Posterior vena cava (tissue), 2 donors: ENCODE measurements around the gene PREX1. TPM values are rescaled to one million over a fixed set of nuclear protein-coding genes. Genes with fewer than 3 reads are reported as not detected.

Experiments used
- DNase-seq: peaks from one replicate; pipeline ENCODE4 v3.0.0-alpha.2; 2020; ENCODE audit warnings: low spot score
- intact Hi-C, 2 donors: fragments of 100-400 bp; cut with DNase I; formaldehyde crosslinking; loops; one replicate each; pipeline versions ENCODE4 v1.14.1 to v1.14.2; 2022 to 2023
- total RNA-seq, 2 donors: library from RNA; stranded (reverse); fragmentation: NEBNext Ultra II Directional; extraction: Animal tissue kit (Norgen Biotek cat#: 25700); gene quantifications; one replicate each; pipeline ENCODE4 v1.2.1, GENCODE V29; 2021
- donor health status: DM: yes; HTN: yes; CAD: no.
- donor health status: DM: yes; HTN: yes; CAD: no.

PREX1 gene
- total RNA-seq, 2 donors from 2014 or later, result 16.9 to 22.0 TPM

- intact Hi-C loops, result no loop called here
- DNase-seq, result no peak
These were observed 144.2 kb downstream of the PREX1 start for GRCh38 chr20:48683467-48684175.

GRCh38 chr20:48682529-48683363, 145.1 kb downstream of the PREX1 start:
- intact Hi-C loops, result no loop called here
- DNase-seq, result no peak

GRCh38 chr20:48681873-48682426, 145.8 kb downstream of the PREX1 start:
- intact Hi-C loops, result no loop called here
- no peak for DNase-seq

GRCh38 chr20:48681201-48681872, 146.5 kb downstream of the PREX1 start:
- intact Hi-C loops, result no loop called here
- DNase-seq, result no peak

- intact Hi-C loops, result no loop called here
- no peak for DNase-seq
These were observed 147.1 kb downstream of the PREX1 start for GRCh38 chr20:48680650-48681049.

- intact Hi-C loops, result no loop called here
- DNase-seq, result no peak
These were observed 148.2 kb downstream of the PREX1 start for GRCh38 chr20:48679599-48679998.

DNA sequence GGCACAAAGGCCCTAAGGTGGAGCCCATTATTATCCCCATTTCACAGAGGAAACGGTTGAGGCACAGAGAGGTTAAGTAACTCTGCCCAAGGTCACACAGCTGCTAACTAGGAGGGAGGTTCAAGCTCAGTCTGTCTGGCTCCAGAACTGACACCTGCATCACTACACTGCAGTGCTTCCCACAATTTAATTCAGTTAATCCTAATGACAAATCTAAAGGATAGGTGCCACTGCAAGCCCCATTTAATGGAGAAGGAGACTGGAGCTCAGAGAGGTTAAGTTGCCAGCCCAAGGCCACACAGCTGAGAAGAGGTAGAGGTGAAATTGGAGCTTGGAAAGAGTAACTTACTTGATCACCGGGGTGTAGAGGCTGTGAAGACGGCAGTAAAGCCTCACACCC, 148.8 kb downstream of the PREX1 start:
- DNase-seq, result no peak
- intact Hi-C loops, result no loop called here

DNA sequence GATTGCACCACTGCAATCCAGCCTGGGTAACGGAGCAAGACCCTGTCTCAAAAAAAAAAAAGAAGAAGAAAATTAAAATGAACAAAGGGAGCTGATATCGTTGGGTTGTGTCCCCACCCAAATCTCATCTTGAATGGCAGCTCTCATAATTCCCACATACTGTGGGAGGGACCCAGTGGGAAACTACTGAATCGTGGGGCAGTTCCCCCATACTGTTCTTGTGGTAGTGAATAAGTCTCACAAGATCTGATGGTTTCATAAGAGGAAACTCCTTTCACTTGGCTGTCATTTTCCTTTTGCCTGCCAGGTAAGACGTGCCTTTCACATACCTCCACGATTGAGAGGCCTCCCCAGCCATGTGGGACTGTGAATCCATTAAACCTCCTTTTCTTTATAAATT, 149.4 kb downstream of the PREX1 start:
- intact Hi-C loops, result no loop called here
- DNase-seq, result no peak

- intact Hi-C loops, result no loop called here
These were observed 150.9 kb downstream of the PREX1 start for GRCh38 chr20:48676795-48677460.

DNA sequence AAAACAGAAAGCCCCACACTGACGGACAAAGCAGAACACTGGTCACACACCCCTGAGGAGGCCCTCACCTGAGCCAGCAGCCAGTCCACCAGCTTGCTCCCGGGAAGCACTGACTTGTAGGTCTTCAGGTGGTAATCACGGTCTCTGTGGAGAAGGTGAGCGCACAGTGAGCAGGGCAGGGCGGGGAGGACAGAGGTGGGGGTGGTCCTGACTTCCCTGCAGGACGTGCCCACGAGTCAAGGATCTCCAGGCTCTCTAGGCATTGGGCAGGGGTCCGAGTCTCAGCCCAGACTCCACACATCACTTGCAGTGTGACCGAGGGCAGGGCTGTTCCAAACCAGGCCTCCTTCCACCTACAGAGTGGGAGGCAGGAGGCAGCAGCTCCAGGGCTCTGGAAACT, 151.7 kb downstream of the PREX1 start:
- DNase-seq, result no peak
- intact Hi-C loops, result no loop called here

More at GRCh38 chr20:48676795-48677460, 150.9 kb downstream of the PREX1 start:
- no peak for DNase-seq

DNA sequence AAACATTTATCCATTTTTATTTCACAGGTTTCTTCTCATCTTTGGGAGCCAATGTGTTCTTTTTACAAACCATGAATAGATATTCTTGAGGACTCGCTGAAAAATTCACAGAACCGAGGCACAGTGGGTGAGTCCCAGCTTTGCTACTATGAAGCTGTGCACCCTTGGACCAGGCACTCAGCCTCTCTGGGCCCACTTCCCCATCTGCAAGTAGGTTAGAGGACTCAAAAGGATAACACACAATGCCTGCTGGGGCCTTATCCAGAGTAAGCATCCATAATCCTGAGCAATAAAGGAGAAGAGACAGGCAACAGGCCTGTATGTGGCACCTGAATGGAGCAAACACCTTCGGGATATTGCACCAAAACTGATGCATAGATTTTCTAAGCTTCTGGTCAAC, 153.3 kb downstream of the PREX1 start:
- DNase-seq, result no peak

DNA sequence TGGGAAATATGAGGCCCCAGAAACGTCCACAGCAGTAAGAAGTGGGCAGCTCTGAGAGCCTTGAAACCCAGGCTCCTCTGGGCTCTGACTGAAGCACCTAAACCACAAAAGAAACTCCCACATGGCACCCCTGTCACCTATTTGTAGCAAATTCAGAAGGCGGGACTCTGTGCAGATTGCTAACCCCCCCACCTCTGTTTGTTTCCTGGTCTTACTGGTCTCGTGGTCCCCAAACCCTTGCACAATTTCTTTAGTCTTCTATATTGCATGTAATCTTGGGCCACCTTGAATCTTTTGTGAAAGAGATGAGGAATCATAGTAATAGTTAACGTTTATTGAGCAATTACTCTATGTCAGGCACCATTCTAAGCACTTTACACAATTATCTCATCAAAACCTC, 154.3 kb downstream of the PREX1 start:
- intact Hi-C loops, result no loop called here
- no peak for DNase-seq

More for the DNA sequence above, 153.3 kb downstream of the PREX1 start:
- intact Hi-C loops, result no loop called here

- DNase-seq, result no peak
- intact Hi-C loops, result no loop called here
These were observed 155.5 kb downstream of the PREX1 start for GRCh38 chr20:48672324-48672723.

- intact Hi-C loops, result no loop called here
These were observed 156.7 kb downstream of the PREX1 start for GRCh38 chr20:48671141-48671540.

DNA sequence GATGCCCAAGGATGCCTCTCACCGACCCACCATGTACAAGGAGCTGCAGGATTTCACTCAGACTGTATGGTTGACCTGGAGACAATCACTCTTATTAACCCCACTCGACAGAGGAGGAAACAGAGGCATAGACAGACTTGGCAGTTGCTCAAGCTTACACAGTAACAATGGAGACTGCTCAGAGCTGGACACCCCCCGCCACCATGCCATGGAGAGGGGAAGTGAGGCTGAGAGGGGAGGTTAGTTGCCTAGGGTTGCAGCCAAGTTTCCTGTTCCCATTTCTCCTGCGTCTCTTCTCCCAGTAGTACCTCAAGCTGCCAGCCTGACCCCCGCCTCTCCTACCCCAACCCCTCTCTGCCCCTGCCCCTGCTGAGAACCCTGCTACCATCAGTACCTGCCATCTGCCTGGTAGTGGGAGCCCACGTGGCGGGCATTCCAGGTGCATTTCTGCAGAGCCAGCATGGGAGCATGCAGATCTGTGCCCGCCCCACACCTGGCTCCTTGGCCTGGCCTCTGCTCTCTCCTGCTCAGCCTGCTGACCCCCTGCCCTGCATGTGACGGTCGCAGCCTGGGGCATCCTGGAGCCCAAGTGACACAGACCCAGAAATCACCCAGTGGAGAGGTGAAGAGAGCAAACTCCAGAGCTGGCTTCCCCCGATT, 157.7 kb downstream of the PREX1 start:
- intact Hi-C loops, result no loop called here
- DNase-seq, result no peak

More at GRCh38 chr20:48671141-48671540, 156.7 kb downstream of the PREX1 start:
- DNase-seq, result no peak

- DNase-seq, result no peak
- intact Hi-C loops, result no loop called here
These were observed 159.3 kb downstream of the PREX1 start for GRCh38 chr20:48668451-48668946.

GRCh38 chr20:48667889-48668413, 159.8 kb downstream of the PREX1 start:
- no peak for DNase-seq
- intact Hi-C loops, result no loop called here

- intact Hi-C loops, result no loop called here
- DNase-seq, result no peak
These were observed 160.3 kb downstream of the PREX1 start for GRCh38 chr20:48667481-48667880.
